DOHH2 (cell line): ENCODE data around the gene HSDL2.

Experiments used
- CTCF ChIP-seq: fragments of 200-600 bp; sonication (generic); IDR thresholded peaks from one replicate; pipeline ENCODE4 v1.5.1; 2014; ENCODE audit warnings: antibody characterized with exemption, mild to moderate bottlenecking, low read depth, low read length; ENCODE audit not compliant: poor library complexity, severe bottlenecking
- EZH2phosphoT487 ChIP-seq: fragments of 200-600 bp; sonication (generic); IDR thresholded peaks from 2 replicates; pipeline ENCODE4 v1.6.1; 2017; ENCODE audit warnings: borderline replicate concordance, mild to moderate bottlenecking, antibody characterized with exemption, low read length, moderate library complexity, mixed read lengths

GRCh38 chr9:112485574-112485973 is 105.7 kb downstream of the HSDL2 start:
- TF ChIP-seq CTCF, result no peak
- TF ChIP-seq EZH2phosphoT487, result no peak
